ENCODE measurements around the gene CYSTM1.

CYSTM1 gene

GRCh38 chr5:140148508-140148907 lies 26.5 kb upstream of the CYSTM1 start:
- in situ Hi-C loops (cut with MboI; ENCODE audit: low sequenced_read_pairs), result no loop called here

- in situ Hi-C loops (cut with MboI; ENCODE audit: low sequenced_read_pairs), result loop anchor here (25.0 kb wide), 2 partner anchors 88 to 363 kb away; partner anchors contain the start of gene PSD2
Observed at GRCh38 chr5:140150201-140150600, 24.8 kb upstream of the CYSTM1 start.

- in situ Hi-C loops (cut with MboI; ENCODE audit: low sequenced_read_pairs), result loop anchor here (25.0 kb wide), 2 partner anchors 89 to 364 kb away; partner anchors contain the start of gene PSD2
Observed at GRCh38 chr5:140151144-140152021, 23.6 kb upstream of the CYSTM1 start.

- in situ Hi-C loops (cut with MboI; ENCODE audit: low sequenced_read_pairs), result loop anchor here (25.0 kb wide), 2 partner anchors 90 to 365 kb away; partner anchors contain the start of gene PSD2
Observed at GRCh38 chr5:140152022-140152999, 22.7 kb upstream of the CYSTM1 start.

GRCh38 chr5:140153255-140153654 lies 21.7 kb upstream of the CYSTM1 start:
- in situ Hi-C loops (cut with MboI; ENCODE audit: low sequenced_read_pairs), result loop anchor here (25.0 kb wide), 2 partner anchors 91 to 366 kb away; partner anchors contain the start of gene PSD2

- in situ Hi-C loops (cut with MboI; ENCODE audit: low sequenced_read_pairs), result loop anchor here (25.0 kb wide), 2 partner anchors 92 to 367 kb away; partner anchors contain the start of gene PSD2
Observed at GRCh38 chr5:140153905-140154304, 21.1 kb upstream of the CYSTM1 start.

GRCh38 chr5:140154710-140155381 lies 20.1 kb upstream of the CYSTM1 start:
- in situ Hi-C loops (cut with MboI; ENCODE audit: low sequenced_read_pairs), result loop anchor here (25.0 kb wide), 2 partner anchors 93 to 368 kb away; partner anchors contain the start of gene PSD2

- in situ Hi-C loops (cut with MboI; ENCODE audit: low sequenced_read_pairs), result loop anchor here (25.0 kb wide), 2 partner anchors 95 to 370 kb away; partner anchors contain the start of gene PSD2
Observed at GRCh38 chr5:140157032-140157781, 17.8 kb upstream of the CYSTM1 start.

- in situ Hi-C loops (cut with MboI; ENCODE audit: low sequenced_read_pairs), result loop anchor here (25.0 kb wide), 2 partner anchors 97 to 372 kb away; partner anchors contain the start of gene PSD2
Observed at GRCh38 chr5:140159014-140159927, 15.7 kb upstream of the CYSTM1 start.

GRCh38 chr5:140162275-140162674 lies 12.7 kb upstream of the CYSTM1 start:
- in situ Hi-C loops (cut with MboI; ENCODE audit: low sequenced_read_pairs), result loop anchor here (25.0 kb wide), 2 partner anchors 100 to 375 kb away; partner anchors contain the start of gene PSD2

- in situ Hi-C loops (cut with MboI; ENCODE audit: low sequenced_read_pairs), result loop anchor here (25.0 kb wide), 2 partner anchors 100 to 375 kb away; partner anchors contain the start of gene PSD2
Observed at GRCh38 chr5:140162781-140163180, 12.2 kb upstream of the CYSTM1 start.

GRCh38 chr5:140165101-140165922 lies 9.7 kb upstream of the CYSTM1 start:
- in situ Hi-C loops (cut with MboI; ENCODE audit: low sequenced_read_pairs), result loop anchor here (25.0 kb wide), 2 partner anchors 103 to 378 kb away; partner anchors contain the start of gene PSD2

GRCh38 chr5:140165923-140166270 lies 9.1 kb upstream of the CYSTM1 start:
- in situ Hi-C loops (cut with MboI; ENCODE audit: low sequenced_read_pairs), result loop anchor here (25.0 kb wide), 2 partner anchors 104 to 379 kb away; partner anchors contain the start of gene PSD2

GRCh38 chr5:140166911-140167310 lies 8.1 kb upstream of the CYSTM1 start:
- in situ Hi-C loops (cut with MboI; ENCODE audit: low sequenced_read_pairs), result loop anchor here (25.0 kb wide), 2 partner anchors 105 to 380 kb away; partner anchors contain the start of gene PSD2

- in situ Hi-C loops (cut with MboI; ENCODE audit: low sequenced_read_pairs), result loop anchor here (25.0 kb wide), 2 partner anchors 106 to 381 kb away; partner anchors contain the start of gene PSD2
Observed at GRCh38 chr5:140168371-140168770, 6.6 kb upstream of the CYSTM1 start.

GRCh38 chr5:140169410-140169809 lies 5.6 kb upstream of the CYSTM1 start:
- in situ Hi-C loops (cut with MboI; ENCODE audit: low sequenced_read_pairs), result loop anchor here (25.0 kb wide), 2 partner anchors 107 to 382 kb away; partner anchors contain the start of gene PSD2

- in situ Hi-C loops (cut with MboI; ENCODE audit: low sequenced_read_pairs), result loop anchor here (25.0 kb wide), 2 partner anchors 110 to 385 kb away; partner anchors contain the start of gene PSD2
Observed at GRCh38 chr5:140172483-140172882, 2.5 kb upstream of the CYSTM1 start.
